K562 (cell line): ENCODE measurements around the gene SNX3. TPM values are rescaled to one million over a fixed set of nuclear protein-coding genes. Genes with fewer than 3 reads are reported as not detected.

ENCODE experiments used
- CHD2 ChIP-seq: IDR thresholded peaks from 2 replicates; pipeline ENCODE4 v1.6.1; 2011; ENCODE audit warnings: low read depth, low read length
- DMBX1 ChIP-seq: fragments of 250-450 bp; sonication (Bioruptor Pico); IDR thresholded peaks from 2 replicates; pipeline ENCODE4 v1.8.0; 2022; ENCODE audit warnings: inconsistent platforms, mild to moderate bottlenecking, moderate library complexity, borderline replicate concordance
- ILF3 ChIP-seq: fragments of 450-650 bp; IDR thresholded peaks from 2 replicates; pipeline ENCODE4 v1.6.1; 2018; ENCODE audit warnings: antibody characterized with exemption, mild to moderate bottlenecking, moderate library complexity, borderline replicate concordance
- MTA1 ChIP-seq: fragments of 450-650 bp; IDR thresholded peaks from 2 replicates; pipeline ENCODE4 v1.6.1; 2017; ENCODE audit warnings: borderline replicate concordance
- PHTF2 ChIP-seq: fragments of 250-450 bp; sonication (Bioruptor Pico); IDR thresholded peaks from 2 replicates; pipeline ENCODE4 v1.5.0; 2021; ENCODE audit warnings: mild to moderate bottlenecking
- RUNX1 ChIP-seq: sonication (generic); IDR thresholded peaks from 2 replicates; pipeline ENCODE4 v1.6.1; 2016; ENCODE audit warnings: antibody characterized with exemption, low read depth
- SREBF2 ChIP-seq: sonication (generic); formaldehyde crosslinking; IDR thresholded peaks from 2 replicates; pipeline ENCODE4 v1.4.0; 2020; ENCODE audit warnings: mild to moderate bottlenecking, missing genetic modification reagents
- U2AF1 ChIP-seq: fragments of 200-400 bp; formaldehyde crosslinking; optimal IDR thresholded peaks from 2 replicates; pipeline ENCODE3; 2017; ENCODE audit warnings: mild to moderate bottlenecking, low read depth, low read length, moderate library complexity
- ZKSCAN1 ChIP-seq: fragments of 150-350 bp; IDR thresholded peaks from 2 replicates; pipeline ENCODE4 v1.6.1; 2016; ENCODE audit warnings: low read depth, low read length
- ZNF316 ChIP-seq: fragments of 450-650 bp; IDR thresholded peaks from 2 replicates; pipeline ENCODE4 v1.6.1; 2016
- ZNF551 ChIP-seq: fragments of 250-450 bp; sonication (Bioruptor Pico); IDR thresholded peaks from 2 replicates; pipeline ENCODE4 v1.5.0; 2021; ENCODE audit warnings: mild to moderate bottlenecking, moderate library complexity
- ZNF707 ChIP-seq: fragments of 250-450 bp; sonication (Bioruptor Pico); conservative IDR thresholded peaks from 2 replicates; pipeline ENCODE4 v1.8.0; 2022; ENCODE audit warnings: inconsistent platforms, mild to moderate bottlenecking, moderate library complexity
- polyA plus RNA-seq, 8 experiments: library from polyadenylated mRNA; depleted of rRNA in 4 of 8; stranded (reverse) in 5 of 8; unstranded in 3 of 8; fragments of >200 nt; fragmentation: Nextera tagmentation in 2 of 8; fragmentation: Illumina TruSeq in 1 of 8; extraction: Ambion mirVana in 2 of 8; extraction: Trizol in 1 of 8; gene quantifications; 2 replicates each; pipeline versions ENCODE4 v1.2.1 to v1.2.3, GENCODE V29; 2011 to 2014; ENCODE audit warnings: inconsistent platforms in 1 of 8, missing spikeins in 1 of 8
- total RNA-seq, 7 experiments: library from RNA; depleted of rRNA in 6 of 7; stranded (reverse); fragments of >200 nt in 6 of 7; fragmentation: Illumina TruSeq in 2 of 7; extraction: Trizol in 2 of 7; gene quantifications; 2 replicates each; pipeline versions ENCODE4 v1.2.1 to v1.2.3, GENCODE V29; 2011 to 2021; ENCODE audit warnings: low replicate concordance in 1 of 7
- TF ChIP-seq, protein P1 (sequence below), 2 experiments: fragments of 450-650 bp in 1 of 2; sonication (generic) in 1 of 2; formaldehyde crosslinking in 1 of 2; IDR thresholded peaks; 2 replicates each; pipeline versions ENCODE4 v1.7.1 to v1.9.0; 2016 to 2022; ENCODE audit warnings: inconsistent platforms in 1 of 2, mild to moderate bottlenecking in 1 of 2, missing genetic modification reagents in 1 of 2
- TF ChIP-seq, protein P2 (sequence below): fragments of 200-800 bp; sonication (Bioruptor generic); IDR thresholded peaks from 2 replicates; pipeline ENCODE4 v1.6.1; 2017; ENCODE audit warnings: missing genetic modification characterization, missing compliant biosample characterization
- TF ChIP-seq, protein P3 (sequence below): fragments of 450-650 bp; IDR thresholded peaks from one replicate; pipeline ENCODE4 v1.6.1; 2018; ENCODE audit warnings: mild to moderate bottlenecking, moderate library complexity; ENCODE audit not compliant: partially characterized antibody

Gene SNX3
- total and polyA plus RNA-seq, 9 of the 15 experiments (the other 6 are each of a cell fraction or from before 2014, with no cell fraction given) = 48.9 to 410 (median 159) TPM

DNA sequence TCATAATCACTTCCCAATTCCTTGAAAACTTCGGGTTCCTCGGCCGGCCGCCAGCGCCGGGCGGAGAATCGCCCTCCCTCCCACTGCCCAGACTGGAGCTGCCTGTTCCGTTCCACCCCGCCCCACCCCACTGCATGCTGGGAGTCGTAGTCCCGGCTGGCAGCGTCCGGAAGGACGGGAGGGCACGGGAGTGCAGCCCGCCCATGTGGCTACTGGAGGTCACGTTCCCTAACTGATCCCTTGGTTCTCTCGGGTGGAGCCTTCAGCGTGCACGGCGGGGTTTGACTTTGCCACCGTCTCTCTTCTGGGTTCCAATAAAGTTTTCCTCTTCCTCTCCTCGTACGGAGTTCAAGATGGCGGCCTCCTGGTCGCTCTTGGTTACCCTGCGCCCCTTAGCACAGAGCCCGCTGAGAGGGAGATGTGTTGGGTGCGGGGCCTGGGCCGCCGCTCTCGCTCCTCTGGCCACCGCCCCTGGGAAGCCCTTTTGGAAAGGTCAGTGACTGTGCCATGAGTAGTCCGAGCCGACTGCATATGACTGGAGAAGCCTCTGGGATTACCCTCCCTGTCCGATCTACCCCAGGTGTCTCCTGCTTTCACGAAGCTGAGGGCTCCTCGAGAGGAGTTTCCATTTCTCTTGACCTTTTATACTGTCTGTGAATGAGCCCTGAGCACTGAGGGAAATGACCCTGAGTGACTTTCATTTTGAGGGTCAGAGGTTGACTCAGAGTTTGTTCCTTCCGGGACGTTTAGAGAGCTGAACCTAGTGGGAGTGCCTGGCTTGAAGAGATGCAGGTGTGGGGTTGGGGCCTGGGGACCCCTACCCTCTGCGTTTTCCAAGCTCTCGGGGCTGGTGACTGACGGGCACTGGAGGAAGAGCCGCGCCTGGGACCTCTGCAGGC is 34.1 kb upstream of the SNX3 start, which contains the start of gene AFG1L (continued):
- peak; percentile 38 for TF ChIP-seq ZNF316
- no peak for TF ChIP-seq U2AF1
- no peak for TF ChIP-seq MTA1
- TF ChIP-seq ZNF551 = no peak
- TF ChIP-seq ZKSCAN1 = no peak; the same call in 1 of the 2 replicates
- TF ChIP-seq ZNF707 (CRISPR knock-in tag) = no peak
- TF ChIP-seq, protein P1, sequence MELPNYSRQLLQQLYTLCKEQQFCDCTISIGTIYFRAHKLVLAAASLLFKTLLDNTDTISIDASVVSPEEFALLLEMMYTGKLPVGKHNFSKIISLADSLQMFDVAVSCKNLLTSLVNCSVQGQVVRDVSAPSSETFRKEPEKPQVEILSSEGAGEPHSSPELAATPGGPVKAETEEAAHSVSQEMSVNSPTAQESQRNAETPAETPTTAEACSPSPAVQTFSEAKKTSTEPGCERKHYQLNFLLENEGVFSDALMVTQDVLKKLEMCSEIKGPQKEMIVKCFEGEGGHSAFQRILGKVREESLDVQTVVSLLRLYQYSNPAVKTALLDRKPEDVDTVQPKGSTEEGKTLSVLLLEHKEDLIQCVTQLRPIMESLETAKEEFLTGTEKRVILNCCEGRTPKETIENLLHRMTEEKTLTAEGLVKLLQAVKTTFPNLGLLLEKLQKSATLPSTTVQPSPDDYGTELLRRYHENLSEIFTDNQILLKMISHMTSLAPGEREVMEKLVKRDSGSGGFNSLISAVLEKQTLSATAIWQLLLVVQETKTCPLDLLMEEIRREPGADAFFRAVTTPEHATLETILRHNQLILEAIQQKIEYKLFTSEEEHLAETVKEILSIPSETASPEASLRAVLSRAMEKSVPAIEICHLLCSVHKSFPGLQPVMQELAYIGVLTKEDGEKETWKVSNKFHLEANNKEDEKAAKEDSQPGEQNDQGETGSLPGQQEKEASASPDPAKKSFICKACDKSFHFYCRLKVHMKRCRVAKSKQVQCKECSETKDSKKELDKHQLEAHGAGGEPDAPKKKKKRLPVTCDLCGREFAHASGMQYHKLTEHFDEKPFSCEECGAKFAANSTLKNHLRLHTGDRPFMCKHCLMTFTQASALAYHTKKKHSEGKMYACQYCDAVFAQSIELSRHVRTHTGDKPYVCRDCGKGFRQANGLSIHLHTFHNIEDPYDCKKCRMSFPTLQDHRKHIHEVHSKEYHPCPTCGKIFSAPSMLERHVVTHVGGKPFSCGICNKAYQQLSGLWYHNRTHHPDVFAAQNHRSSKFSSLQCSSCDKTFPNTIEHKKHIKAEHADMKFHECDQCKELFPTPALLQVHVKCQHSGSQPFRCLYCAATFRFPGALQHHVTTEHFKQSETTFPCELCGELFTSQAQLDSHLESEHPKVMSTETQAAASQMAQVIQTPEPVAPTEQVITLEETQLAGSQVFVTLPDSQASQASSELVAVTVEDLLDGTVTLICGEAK (IDR thresholded peaks at IDR 0.05) = peak; percentile 100
- TF ChIP-seq, protein P1 (CRISPR knock-in tag; IDR thresholded peaks at IDR 0.05) = peak; percentile 99
- TF ChIP-seq DMBX1 (CRISPR knock-in tag) = no peak
- no peak for TF ChIP-seq RUNX1
- TF ChIP-seq, protein P2, sequence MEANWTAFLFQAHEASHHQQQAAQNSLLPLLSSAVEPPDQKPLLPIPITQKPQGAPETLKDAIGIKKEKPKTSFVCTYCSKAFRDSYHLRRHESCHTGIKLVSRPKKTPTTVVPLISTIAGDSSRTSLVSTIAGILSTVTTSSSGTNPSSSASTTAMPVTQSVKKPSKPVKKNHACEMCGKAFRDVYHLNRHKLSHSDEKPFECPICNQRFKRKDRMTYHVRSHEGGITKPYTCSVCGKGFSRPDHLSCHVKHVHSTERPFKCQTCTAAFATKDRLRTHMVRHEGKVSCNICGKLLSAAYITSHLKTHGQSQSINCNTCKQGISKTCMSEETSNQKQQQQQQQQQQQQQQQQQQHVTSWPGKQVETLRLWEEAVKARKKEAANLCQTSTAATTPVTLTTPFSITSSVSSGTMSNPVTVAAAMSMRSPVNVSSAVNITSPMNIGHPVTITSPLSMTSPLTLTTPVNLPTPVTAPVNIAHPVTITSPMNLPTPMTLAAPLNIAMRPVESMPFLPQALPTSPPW (CRISPR knock-in tag) = peak; percentile 95
- TF ChIP-seq CHD2 = no peak
- TF ChIP-seq, protein P3, sequence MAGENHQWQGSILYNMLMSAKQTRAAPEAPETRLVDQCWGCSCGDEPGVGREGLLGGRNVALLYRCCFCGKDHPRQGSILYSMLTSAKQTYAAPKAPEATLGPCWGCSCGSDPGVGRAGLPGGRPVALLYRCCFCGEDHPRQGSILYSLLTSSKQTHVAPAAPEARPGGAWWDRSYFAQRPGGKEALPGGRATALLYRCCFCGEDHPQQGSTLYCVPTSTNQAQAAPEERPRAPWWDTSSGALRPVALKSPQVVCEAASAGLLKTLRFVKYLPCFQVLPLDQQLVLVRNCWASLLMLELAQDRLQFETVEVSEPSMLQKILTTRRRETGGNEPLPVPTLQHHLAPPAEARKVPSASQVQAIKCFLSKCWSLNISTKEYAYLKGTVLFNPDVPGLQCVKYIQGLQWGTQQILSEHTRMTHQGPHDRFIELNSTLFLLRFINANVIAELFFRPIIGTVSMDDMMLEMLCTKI = no peak
- 0 out of 2 replicates have a peak, but pooled peaks have one; percentile 73 for TF ChIP-seq SREBF2
- no peak for TF ChIP-seq PHTF2 (CRISPR knock-in tag)
- TF ChIP-seq ILF3 = no peak
